Activated naive CD4-positive, alpha-beta T cell (primary cell): ENCODE data around the gene LCN15.
"Not testable (repeated sequence)": the region's sequence is repeated elsewhere in the genome, so short reads cannot be mapped to it uniquely, and the experiment has no call there.

Experiments used
- DNase-seq, 4 experiments: peaks; one replicate each; lab custom pipeline; 2025; lab: John Stamatoyannopoulos, UW

The LCN15 gene

DNA sequence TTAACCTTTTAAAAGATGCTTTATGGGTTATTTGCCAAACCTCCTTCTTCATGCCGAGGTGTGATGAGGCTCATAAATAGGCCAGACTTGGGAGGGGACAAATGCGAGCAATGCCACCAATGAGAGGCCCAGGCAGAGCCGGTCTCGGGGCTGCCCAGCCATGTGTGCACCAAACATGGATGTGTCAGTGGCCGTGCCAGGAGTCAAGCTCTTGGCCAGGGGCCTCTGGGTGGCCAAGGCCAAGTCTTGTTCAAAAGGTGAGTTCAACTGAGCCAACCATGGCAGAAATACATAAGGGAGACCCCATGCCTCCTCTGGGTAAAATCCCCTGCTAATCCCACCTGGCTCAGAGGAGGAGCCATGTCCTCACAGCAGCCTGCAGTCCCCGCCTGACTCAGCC lies 10.9 kb upstream of the LCN15 start:
- no peak for DNase-seq

DNA sequence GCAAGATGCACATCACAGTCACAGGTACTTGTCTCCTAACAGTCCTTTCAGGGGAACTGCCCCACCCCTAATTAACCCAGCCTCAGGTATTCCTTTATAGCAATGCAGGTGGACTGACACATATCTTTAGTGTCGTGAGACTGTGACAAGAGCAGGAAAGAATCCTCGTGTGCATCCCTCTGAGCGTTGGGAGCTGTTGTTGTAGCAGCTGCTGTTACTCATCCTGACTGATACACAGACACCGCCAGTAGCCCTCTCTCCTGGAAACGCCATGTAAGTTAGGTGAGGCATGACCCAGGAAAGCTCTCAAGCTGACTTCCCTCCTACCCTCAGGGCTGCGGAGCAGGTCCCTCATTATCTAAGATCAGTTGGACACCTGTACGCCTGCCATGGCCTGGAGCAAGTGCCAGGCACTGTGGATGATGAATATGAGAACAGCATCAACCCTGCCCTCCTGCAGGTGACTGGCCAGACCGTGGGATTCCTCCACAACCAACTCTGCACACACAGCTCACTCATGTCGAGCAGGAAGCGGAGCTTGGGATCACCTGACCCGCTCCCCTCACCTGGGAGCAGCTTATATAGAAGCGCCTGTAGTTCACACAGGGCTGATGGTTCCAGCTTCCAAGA lies 10.2 kb upstream of the LCN15 start:
- no peak for DNase-seq

DNA sequence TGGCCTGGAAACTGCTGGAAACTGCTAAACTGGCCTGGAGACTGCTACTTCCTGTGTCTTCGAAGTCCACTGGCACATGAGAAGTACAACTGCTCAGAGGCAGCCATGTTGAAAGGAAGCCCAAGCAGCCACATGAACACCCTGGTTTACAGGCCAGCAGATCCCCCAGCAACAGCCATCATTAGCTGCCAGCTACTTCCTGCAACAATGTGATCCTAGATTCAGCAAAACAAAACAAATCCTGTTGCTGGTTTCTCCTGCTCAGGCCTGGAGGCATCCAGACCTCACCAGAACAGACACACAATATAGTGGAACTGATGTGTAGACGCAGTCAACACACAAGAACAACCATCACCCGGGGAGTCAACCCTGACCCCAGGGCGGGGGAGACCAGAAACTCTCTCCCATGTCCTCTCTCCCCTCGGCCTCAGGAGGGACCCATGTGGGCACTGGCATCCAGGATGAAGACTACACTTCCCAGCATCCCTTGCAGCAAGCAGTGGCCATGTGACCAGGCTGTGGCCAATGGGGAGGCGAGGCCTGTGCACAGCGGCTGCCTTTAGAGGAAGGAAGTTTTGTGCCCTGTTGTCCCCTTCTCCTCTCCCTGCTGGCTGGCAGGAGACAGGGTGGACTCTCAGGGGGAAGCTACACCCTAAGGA lies 9.2 kb upstream of the LCN15 start:
- no peak for DNase-seq

DNA sequence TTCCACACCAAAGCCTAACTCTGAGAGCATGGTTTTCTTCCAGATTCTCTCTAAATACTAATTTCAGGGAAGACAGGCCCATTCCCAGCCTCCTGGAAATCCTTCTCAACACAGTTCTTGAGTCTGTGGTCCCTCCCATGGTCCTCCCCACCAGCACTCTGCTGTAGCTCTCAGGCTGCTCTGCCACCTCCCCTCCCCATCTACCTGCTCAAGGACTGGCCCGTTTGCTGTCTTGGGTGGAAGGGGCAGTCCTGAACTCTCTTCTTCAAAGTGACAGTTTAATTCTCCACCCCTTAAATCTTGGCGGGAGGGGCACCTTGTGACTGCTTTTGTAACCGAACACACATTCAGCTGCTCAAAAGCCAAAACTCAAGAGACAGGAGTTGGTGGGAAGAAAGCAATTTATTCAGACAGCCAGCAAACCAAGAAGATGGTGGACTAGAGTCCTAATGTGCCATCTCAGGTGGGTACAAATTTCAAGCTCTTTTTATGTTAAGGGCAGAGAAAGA lies 7.6 kb upstream of the LCN15 start:
- DNase-seq, result no peak

DNA sequence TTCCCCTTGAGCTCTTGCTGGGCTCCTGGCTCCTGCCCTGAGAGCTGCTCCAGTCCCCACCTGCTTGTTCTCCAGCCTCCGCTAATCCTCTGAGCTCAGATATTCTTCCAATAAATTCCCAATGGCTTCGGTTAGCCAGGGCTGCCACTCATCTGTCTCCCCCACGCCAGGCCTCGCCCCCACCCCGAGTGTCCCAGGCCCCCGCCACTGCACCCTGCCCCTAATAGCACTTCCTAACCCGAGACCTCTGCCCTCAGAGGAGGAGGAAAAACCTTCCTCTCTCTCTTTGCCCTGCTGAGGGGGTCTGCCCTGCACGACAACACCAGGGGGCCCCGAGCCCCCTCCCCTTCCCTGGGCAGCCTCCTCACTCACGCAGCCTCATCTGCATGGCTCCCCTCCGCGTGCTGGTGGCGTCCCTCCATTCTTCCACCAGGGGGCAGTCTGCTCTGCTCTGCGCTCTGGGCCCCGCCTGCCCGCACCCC lies 5.4 kb upstream of the LCN15 start:
- peak in 3 of 4 experiments; percentile 7 to 44 (median 41) for DNase-seq

DNA sequence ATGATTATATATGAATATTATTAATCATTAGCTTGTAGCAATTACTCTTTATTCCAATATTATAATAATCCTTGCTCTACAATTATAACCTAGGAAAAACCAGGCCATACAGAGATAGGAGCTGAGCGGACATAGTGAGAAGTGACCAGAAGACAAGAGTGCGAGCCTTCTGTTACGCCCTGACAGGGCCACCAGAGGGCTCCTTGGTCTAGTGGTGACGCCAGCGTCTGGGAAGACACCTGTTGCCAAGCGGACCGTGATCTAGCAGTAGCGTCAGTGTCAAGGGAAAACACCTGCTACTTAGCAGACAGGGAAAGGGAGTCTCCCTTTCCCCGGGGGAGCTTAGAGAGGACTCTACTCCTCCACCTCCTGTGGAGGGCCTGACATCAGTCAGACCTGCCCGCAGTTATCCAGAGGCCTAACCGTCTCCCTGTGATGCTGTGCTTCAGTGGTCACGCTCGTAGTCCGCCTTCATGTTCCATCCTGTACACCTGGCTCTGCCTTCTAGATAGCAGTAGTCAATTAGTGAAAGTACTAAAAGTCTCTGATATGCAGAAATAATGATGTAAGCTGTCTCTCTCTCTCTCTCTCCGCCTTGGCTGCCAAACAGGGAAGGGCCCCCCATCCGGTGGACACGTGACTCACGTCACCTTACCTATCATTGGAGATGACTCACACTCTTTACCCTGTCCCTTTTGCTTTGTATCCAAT lies 2.2 kb upstream of the LCN15 start:
- not testable (repeated sequence) for DNase-seq

DNA sequence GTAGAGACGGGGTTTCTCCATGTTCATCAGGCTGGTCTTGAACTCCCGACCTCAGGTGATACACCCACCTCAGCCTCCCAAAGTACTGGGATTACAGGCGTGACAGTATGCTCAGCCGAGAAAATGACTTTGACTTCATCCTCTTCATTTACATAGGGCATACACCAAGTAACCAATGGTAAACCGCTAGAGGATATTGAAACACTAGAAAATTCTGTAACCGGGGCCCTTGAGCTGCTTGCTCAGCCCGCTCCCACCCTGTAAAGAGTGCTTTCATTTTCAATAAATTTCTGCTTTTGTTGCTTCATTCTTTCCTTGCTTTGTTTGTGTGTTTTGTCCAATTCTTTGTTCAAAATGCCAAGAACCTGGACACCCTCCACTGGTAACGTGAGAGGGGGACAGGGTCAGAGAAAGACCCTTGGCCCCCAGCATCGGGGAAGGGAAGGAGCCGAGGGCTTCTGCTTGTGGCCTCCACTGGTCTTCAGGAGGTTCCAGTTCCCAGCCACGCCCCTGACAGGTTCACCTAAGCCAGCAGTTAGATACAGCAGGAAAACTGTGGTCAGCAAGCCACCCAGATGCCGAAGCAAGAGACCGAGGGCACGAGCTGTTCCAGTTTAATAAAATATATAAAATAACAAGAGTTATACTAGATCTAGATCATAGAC lies 1.6 kb upstream of the LCN15 start:
- DNase-seq, result not testable (repeated sequence)

DNA sequence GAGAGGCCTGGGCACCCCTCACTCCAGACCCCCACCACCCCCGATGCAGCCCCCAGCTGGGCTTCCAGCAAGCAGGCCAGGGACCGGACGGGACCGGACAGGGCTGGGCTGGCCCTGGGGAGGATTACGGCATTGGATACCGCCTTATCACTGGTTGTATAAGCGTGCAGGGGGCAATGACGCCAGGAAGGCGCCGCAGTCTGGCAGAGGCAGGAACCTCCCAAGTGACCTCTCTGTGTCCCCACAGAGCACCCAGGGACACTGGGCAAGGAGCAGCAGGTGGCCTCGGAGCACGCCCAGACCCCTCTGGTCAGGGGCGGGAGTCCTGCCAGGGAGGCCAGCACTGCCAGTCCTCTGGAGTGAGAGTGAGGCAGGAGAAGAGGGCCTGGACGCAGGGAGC lies 723 bp upstream of the LCN15 start:
- DNase-seq, result no peak

DNA sequence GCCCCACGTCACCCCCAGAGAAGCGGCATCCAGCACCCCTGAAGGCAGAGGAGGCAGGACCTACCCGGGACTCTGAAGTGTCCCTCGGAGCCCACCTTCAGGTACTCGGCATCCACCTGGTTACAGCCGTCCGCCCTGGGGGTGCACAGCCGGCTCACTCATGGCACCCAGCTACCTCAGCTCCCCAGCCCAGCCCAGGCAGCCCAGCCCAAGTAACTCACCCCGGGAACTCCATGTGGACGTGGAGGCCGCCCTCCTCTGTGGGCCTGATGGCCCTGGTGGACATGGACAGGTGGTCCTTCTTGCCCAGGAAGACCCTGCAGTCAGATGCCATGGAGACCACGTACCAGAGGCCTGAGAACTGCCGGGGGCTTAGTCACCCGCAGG lies 676 bp downstream of the LCN15 start:
- no peak for DNase-seq

DNA sequence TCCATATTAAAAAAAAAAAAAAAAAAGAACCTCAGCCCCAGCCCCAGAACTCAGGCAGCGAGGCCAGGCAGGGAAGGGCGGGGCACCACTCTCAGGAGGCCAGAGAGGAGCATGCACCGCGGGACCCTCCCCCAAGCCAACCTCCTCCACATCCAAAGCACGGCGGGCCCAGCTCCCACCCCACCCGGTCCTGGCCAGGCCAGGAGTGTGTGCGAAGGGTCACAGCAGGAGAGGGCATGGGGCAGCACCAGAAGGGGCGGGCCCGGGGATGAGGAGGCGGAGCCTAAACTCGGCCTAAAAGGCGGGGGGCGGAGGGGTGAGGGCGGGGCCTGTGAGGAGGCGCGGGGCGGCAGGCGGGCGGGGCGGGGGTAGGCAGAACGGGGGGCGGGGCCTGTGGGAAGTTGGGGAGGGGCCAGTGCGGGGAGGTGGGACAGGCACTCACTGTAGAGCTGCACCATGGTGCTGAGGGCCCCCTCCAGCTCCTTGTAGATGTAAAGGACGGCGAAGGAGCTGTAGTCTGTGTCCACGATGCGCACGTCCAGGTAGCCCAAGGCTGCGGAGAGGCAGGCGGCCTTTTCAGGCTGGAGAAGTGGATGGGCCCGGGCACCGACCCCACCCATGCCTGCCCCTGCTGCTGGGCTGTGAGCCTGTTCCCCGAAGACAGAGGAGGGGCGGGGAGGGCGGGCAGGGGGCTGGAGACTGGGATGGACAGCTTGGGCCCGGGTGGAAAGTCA lies 1.2 kb downstream of the LCN15 start:
- DNase-seq, result peak in 1 of 4 experiments; percentile 12

DNA sequence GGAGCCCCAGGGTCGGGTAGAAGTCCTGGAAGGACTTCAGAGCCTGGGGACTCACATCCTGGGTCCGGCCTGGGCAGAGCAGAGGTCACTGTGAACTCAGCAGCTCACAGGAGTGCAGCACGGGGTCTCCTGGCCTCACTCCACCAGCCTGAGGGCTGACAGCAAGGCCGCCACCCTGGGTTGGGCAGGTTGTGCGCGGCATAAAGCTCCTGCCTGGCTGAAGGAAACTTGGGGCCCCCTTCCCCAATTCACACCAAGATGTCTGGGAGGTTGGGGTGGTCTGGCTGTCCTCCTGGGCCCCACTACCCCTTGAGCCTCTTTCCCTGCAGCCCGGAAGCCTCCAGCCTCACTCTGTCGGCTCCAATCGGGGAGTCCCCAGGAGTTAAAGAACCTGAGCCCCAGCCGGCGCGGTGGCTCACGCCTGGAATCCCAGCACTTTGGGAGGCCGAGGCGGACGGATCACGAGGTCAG lies 2.1 kb downstream of the LCN15 start:
- DNase-seq, result no peak

DNA sequence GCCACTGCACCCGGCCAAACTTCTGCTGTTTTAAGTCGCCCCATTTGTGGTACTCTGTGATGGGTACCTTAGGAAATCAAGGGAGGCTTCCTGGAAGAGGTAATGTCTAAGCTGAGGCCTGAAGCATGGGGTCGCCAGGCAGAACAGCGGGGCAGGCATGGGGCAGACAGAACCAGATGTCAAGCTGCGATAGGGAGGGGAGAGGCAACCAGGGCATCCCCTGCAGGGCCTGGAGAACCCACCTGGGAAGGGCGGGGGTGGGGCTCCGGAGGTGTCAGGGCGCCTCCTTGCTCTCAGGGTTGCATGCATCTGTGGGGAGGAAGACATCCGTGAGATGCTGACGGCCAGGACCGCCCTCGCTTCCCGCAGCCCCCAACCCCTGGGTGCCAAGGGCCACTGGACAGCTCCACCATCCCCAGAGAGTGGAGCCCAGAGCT lies 2.8 kb downstream of the LCN15 start:
- no peak for DNase-seq

DNA sequence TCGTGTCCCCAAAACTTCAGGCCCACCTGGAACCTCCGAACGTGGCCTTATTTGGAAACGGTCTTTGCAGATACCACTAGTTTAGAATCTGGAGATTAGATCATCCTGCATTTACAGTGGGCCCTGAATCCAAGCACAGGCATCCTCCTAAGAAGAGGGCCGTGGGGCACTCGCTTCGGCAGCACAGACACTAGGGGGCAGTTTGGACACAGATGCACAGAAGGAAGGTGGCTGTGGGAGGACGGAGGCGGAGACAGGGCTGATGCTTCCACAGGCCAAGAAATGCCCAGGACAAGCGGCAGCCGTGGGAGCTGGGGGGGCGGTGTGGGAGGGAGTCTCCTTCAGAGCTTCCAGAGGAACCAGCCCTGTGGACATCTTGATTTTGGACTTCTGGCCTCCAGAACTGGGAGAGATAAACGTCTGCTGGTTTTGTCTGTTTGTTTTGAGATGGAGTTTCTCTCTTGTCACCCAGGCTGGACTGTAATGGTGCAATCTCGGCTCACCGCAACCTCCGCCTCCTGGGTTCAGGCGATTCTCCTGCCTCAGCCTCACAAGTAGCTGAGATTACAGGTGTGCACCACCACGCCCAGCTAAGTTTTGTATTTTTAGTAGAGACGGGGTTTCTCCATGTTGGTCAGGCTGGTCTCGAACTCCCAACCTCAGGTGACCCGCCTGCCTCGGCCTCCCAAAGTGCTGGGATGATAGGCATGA lies 3.3 kb downstream of the LCN15 start:
- not testable (repeated sequence) for DNase-seq

DNA sequence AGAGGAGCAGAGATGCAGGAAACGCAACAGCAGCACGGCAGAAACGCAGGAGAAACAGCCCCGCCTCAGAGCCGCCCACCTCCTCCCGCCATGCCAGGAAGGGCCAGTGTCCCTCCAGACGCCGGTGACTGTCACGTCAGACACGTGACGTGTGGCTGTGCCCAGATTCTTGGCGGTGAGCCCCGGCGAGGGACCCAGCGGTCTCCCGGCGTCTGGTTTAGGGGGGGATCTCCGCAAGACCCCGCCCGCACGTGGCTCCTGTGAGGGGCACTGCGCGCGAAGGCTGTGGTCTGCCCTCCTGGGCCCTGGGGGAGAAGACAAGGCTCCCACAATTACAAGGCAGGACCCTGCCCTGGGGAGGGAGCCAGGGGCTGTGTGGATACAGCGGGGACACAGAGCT lies 3.9 kb downstream of the LCN15 start:
- no peak for DNase-seq

DNA sequence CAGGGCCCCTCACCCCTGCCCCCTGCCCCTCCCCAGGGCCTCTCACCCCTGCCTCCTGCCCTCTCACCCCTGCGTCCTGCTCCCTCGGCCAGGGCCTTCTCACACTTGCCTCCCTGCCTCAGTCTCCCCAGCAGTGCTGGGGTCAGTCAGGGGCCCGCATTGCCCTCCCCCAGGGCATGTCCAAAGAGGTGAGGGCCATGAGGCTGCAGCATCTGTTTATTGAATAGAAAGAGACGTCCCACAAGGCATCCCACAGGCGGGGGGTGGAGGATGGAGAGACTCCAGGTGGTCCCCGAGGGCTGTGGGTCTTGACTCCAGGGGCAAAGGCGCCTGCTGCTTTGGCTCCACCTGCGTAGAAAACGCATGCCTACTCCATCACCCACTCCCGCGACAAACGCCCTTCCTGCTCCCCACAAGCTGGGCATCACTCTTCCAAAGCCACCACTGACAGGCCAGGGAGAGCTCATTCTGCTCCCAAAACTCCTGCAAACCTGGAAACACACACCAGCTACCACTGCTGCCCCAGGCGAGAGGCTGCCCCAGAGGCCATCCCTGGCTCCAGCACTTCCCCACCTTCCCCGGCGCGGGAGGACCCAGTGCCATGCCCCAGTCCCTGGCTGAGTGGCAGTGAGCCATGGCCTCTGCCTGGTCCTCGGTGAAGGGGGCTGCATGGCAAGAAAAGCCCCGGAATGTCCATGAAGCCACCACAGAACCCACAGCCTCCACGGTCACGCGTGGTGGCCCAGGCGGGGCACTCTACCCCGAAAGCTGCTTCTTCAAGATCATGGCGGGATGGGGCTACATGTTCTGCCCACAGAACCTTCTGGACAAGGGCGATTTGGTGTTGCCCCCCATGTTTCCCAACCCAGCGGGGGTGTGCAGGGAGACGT lies 4.6 kb downstream of the LCN15 start:
- DNase-seq, result no peak

DNA sequence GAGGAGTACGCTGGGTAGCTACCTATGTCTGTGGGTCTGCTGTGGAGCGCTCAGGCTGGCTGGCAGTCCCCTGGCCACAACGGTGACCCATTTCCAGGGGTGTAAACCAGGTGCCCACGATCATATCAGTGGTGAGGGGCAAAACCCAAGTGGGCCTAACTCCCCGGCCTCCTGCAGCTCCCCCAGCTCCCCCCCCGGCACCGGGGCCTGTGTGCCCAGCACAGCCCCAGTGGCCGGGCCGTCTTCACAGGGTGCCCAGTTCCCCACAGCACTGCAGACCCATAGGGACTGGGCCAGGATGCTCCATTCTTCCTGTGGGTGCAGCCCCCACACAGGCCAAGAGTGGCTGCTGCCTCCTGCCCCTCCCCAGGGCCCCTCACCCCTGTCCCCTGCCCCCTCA lies 5.3 kb downstream of the LCN15 start:
- no peak for DNase-seq

DNA sequence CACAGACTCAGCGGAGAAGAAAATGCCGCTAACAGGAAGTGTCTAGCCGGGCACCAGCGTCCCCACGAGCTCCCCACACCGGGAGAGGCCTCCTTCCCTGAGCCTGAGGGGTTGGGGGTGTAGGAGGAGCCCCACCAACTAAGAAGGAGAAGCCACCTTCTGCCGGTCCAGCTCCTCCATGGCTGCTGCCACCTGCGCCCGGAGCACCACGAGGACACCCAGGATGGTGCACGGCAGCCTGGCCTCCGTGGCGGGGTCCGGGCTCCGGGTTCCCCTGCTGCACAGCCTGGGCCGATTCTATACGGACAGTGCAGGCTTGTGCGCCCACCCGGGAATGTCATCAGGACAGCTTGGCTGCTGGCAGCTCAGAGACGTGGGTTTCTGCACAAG lies 6.6 kb downstream of the LCN15 start:
- DNase-seq, result no peak

DNA sequence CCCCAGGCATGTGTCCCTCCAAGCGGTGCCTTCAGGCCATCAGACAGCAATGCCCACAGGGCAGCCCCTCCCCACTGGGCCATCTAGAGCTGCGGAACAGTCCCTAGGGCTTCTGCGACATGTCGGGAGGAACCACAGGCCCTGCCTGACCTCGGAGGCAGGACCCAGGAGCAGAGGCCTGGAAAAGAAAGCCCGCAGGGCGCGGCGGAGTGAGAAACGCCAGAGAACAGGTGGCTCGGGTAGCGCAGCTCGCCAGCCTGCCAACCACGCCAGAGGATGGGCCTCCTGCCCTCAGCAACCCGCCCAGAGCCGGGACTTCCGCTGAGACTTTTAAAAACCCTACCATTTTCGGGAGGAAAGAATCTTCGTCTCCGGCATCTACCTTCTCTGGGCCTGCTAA lies 7.0 kb downstream of the LCN15 start:
- DNase-seq, result no peak

DNA sequence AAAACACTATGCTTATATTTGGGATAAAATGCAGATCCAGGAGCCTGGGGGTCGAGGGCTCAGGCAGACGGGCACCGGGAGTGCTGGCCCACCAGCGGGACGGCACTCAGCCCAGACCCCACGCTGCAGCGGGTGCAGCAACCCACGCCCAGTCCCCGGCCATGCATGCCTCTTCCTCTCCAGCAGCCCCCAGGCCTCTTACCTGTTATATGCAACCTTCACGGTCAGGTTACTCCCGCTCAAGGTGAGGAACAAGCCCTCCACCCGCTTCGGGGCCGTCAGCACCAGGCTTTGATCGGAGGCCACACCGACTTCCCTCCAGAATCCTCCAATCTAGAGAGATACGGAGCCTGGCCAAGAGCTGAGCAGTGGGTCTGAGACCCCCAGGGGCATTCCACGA lies 7.5 kb downstream of the LCN15 start:
- DNase-seq, result no peak

DNA sequence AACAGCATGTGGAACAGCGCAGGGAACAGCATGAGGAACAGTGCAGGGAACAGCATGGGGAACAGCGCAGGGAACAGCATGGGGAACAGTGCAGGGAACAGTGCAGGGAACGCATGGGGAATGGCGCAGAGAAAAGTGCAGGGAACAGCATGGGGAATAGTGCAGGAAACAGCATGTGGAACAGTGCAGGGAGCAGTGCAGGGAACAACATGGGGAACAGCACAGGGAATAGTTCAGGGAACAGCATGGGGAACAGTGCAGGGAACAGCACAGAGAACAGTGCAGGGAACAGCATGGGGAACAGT lies 8.2 kb downstream of the LCN15 start:
- DNase-seq, result no peak
